ENCODE measurements around the gene E4F1.

E4F1 gene

GRCh38 chr16:2271848-2272461 is 48.6 kb downstream of the E4F1 start:
- H3K36me3 ChIP-seq (ENCODE audit: control insufficient read depth in 1 of 2, insufficient read depth in 2 of 2, low read depth in 1 of 2, low read length in 2 of 2), result peaks cover 0 to 27% of the 10 kb centered on the region in 2 experiments
- H3K14ac ChIP-seq (ENCODE audit: low read length in 2 of 2), result no peak overlapping the region
- no peak overlapping the region for H2BK5ac ChIP-seq (ENCODE audit: low read depth, low read length, poor library complexity, severe bottlenecking)
- H3K4ac ChIP-seq (ENCODE audit: low read depth in 1 of 2, low read length in 2 of 2), result no peak overlapping the region
- H3K18ac ChIP-seq (ENCODE audit: low read depth in 1 of 2, low read length in 2 of 2), result no peak overlapping the region
- no peak overlapping the region for H2BK12ac ChIP-seq (ENCODE audit: low read length in 2 of 2)
- no peak overlapping the region for H2AK5ac ChIP-seq (ENCODE audit: low read length, severe bottlenecking)
- H3K27me3 ChIP-seq (ENCODE audit: control insufficient read depth in 1 of 2, insufficient read depth in 1 of 2, low read length in 2 of 2), result peaks cover 11 to 15% of the 10 kb centered on the region in 2 experiments
- no peak for DNase-seq
- no peak overlapping the region for H3K4me2 ChIP-seq (ENCODE audit: low read length, poor library complexity, severe bottlenecking)
- 97% methylated on average over 14 of the region's 14 CpGs for WGBS
- no peak overlapping the region for H2BK120ac ChIP-seq (ENCODE audit: low read depth, low read length)
- no peak overlapping the region for H4K8ac ChIP-seq (ENCODE audit: low read length)
- no peaks in the 10 kb centered on the region for H3K9me3 ChIP-seq (ENCODE audit: control insufficient read depth, low read length)
- H3K4me1 ChIP-seq (ENCODE audit: control insufficient read depth, insufficient read depth, low read depth, low read length), result peaks cover 20% of the 10 kb centered on the region
- no peak overlapping the region for H3K27ac ChIP-seq (ENCODE audit: low read length, poor library complexity, severe bottlenecking)
- H3K9ac ChIP-seq (ENCODE audit: low read length), result no peak overlapping the region
- H3K4me3 ChIP-seq (ENCODE audit: insufficient read depth in 1 of 2, low read depth in 1 of 2, low read length in 2 of 2), result peak overlapping the region in 1 of 2 experiments; percentile 16
- H3K23ac ChIP-seq (ENCODE audit: low read length in 2 of 2), result no peak overlapping the region
- H2BK15ac ChIP-seq (ENCODE audit: low read depth, poor library complexity, severe bottlenecking), result no peak overlapping the region
- peaks cover 33% of the 10 kb centered on the region for H3K79me1 ChIP-seq (replicated peaks; ENCODE audit: low read length, poor library complexity, severe bottlenecking)
- H4K91ac ChIP-seq (ENCODE audit: low read length), result no peak overlapping the region
- H2AFZ ChIP-seq (ENCODE audit: low read depth, low read length), result no peak overlapping the region

- Histone ChIP-seq H3K18ac (ENCODE audit: low read depth in 1 of 2, low read length in 2 of 2) (no peak overlapping the region), H3K4me2 (ENCODE audit: low read length, poor library complexity, severe bottlenecking) (no peak overlapping the region), H3K36me3 (ENCODE audit: control insufficient read depth in 1 of 2, insufficient read depth in 2 of 2, low read depth in 1 of 2, low read length in 2 of 2) (peaks cover 0 to 27% of the 10 kb centered on the region in 2 experiments), H2BK12ac (ENCODE audit: low read length in 2 of 2) (no peak overlapping the region), H2AK5ac (ENCODE audit: low read length, severe bottlenecking) (no peak overlapping the region), H3K9me3 (ENCODE audit: control insufficient read depth, low read length) (no peaks in the 10 kb centered on the region), H4K91ac (ENCODE audit: low read length) (no peak overlapping the region), H3K14ac (ENCODE audit: low read length in 2 of 2) (no peak overlapping the region), H2BK5ac (ENCODE audit: low read depth, low read length, poor library complexity, severe bottlenecking) (no peak overlapping the region), H2AFZ (ENCODE audit: low read depth, low read length) (no peak overlapping the region), H3K4me1 (ENCODE audit: control insufficient read depth, insufficient read depth, low read depth, low read length) (peaks cover 20% of the 10 kb centered on the region), H3K27me3 (ENCODE audit: control insufficient read depth in 1 of 2, insufficient read depth in 1 of 2, low read length in 2 of 2) (peaks cover 19 to 26% of the 10 kb centered on the region in 2 experiments), H3K9ac (ENCODE audit: low read length) (no peak overlapping the region), H3K4ac (ENCODE audit: low read depth in 1 of 2, low read length in 2 of 2) (no peak overlapping the region), H4K8ac (ENCODE audit: low read length) (no peak overlapping the region), H2BK15ac (ENCODE audit: low read depth, poor library complexity, severe bottlenecking) (no peak overlapping the region), H3K27ac (ENCODE audit: low read length, poor library complexity, severe bottlenecking) (no peak overlapping the region), H3K4me3 (ENCODE audit: insufficient read depth in 1 of 2, low read depth in 1 of 2, low read length in 2 of 2) (no peak overlapping the region), H3K79me1 (replicated peaks; ENCODE audit: low read length, poor library complexity, severe bottlenecking) (peaks cover 33% of the 10 kb centered on the region), H2BK120ac (ENCODE audit: low read depth, low read length) (no peak overlapping the region), H3K23ac (ENCODE audit: low read length in 2 of 2) (no peak overlapping the region)
- 96% methylated on average over 16 of the region's 16 CpGs for WGBS
- DNase-seq, result no peak
These were observed 50.1 kb downstream of the E4F1 start for GRCh38 chr16:2273484-2273883.

DNA sequence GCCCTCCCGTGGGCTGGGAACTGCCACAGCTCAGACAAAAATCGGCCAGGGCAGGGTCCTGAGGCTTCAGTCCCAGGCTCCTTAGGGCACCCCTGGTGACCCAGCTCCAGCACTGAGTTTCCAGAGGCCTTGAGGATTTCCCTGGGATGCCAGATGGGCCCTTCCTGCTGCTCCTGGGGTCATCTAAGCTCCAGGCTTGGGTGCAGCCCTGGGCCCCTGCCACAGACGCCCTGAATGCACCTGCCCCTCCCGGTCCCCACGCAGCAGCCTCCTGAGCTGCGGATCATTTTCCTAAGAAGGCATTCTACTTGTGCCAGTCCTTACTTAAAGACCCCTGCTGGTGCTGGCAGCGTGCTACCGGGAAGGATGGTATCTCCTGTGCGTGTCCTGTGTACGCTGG is 50.5 kb downstream of the E4F1 start:
- no peak overlapping the region for H3K4me3 ChIP-seq (ENCODE audit: insufficient read depth in 1 of 2, low read depth in 1 of 2, low read length in 2 of 2)
- no peak overlapping the region for H4K91ac ChIP-seq (ENCODE audit: low read length)
- no peak overlapping the region for H3K23ac ChIP-seq (ENCODE audit: low read length in 2 of 2)
- H4K8ac ChIP-seq (ENCODE audit: low read length), result no peak overlapping the region
- no peaks in the 10 kb centered on the region for H3K9me3 ChIP-seq (ENCODE audit: control insufficient read depth, low read length)
- H3K79me1 ChIP-seq (replicated peaks; ENCODE audit: low read length, poor library complexity, severe bottlenecking), result peaks cover 33% of the 10 kb centered on the region
- no peak overlapping the region for H2BK5ac ChIP-seq (ENCODE audit: low read depth, low read length, poor library complexity, severe bottlenecking)
- no peak overlapping the region for H3K18ac ChIP-seq (ENCODE audit: low read depth in 1 of 2, low read length in 2 of 2)
- H3K36me3 ChIP-seq (ENCODE audit: control insufficient read depth in 1 of 2, insufficient read depth in 2 of 2, low read depth in 1 of 2, low read length in 2 of 2), result peaks cover 0 to 27% of the 10 kb centered on the region in 2 experiments
- H2AFZ ChIP-seq (ENCODE audit: low read depth, low read length), result no peak overlapping the region
- no peak overlapping the region for H3K4ac ChIP-seq (ENCODE audit: low read depth in 1 of 2, low read length in 2 of 2)
- H3K27me3 ChIP-seq (ENCODE audit: control insufficient read depth in 1 of 2, insufficient read depth in 1 of 2, low read length in 2 of 2), result peaks cover 19 to 31% of the 10 kb centered on the region in 2 experiments
- H2BK15ac ChIP-seq (ENCODE audit: low read depth, poor library complexity, severe bottlenecking), result no peak overlapping the region
- H3K4me1 ChIP-seq (ENCODE audit: control insufficient read depth, insufficient read depth, low read depth, low read length), result peaks cover 20% of the 10 kb centered on the region
- H3K27ac ChIP-seq (ENCODE audit: low read length, poor library complexity, severe bottlenecking), result no peak overlapping the region
- H3K4me2 ChIP-seq (ENCODE audit: low read length, poor library complexity, severe bottlenecking), result no peak overlapping the region
- no peak for DNase-seq
- 83% methylated on average over 10 of the region's 10 CpGs for WGBS
- H3K9ac ChIP-seq (ENCODE audit: low read length), result no peak overlapping the region
- no peak overlapping the region for H2BK120ac ChIP-seq (ENCODE audit: low read depth, low read length)
- no peak overlapping the region for H2AK5ac ChIP-seq (ENCODE audit: low read length, severe bottlenecking)
- H3K14ac ChIP-seq (ENCODE audit: low read length in 2 of 2), result no peak overlapping the region
- H2BK12ac ChIP-seq (ENCODE audit: low read length in 2 of 2), result no peak overlapping the region

DNA sequence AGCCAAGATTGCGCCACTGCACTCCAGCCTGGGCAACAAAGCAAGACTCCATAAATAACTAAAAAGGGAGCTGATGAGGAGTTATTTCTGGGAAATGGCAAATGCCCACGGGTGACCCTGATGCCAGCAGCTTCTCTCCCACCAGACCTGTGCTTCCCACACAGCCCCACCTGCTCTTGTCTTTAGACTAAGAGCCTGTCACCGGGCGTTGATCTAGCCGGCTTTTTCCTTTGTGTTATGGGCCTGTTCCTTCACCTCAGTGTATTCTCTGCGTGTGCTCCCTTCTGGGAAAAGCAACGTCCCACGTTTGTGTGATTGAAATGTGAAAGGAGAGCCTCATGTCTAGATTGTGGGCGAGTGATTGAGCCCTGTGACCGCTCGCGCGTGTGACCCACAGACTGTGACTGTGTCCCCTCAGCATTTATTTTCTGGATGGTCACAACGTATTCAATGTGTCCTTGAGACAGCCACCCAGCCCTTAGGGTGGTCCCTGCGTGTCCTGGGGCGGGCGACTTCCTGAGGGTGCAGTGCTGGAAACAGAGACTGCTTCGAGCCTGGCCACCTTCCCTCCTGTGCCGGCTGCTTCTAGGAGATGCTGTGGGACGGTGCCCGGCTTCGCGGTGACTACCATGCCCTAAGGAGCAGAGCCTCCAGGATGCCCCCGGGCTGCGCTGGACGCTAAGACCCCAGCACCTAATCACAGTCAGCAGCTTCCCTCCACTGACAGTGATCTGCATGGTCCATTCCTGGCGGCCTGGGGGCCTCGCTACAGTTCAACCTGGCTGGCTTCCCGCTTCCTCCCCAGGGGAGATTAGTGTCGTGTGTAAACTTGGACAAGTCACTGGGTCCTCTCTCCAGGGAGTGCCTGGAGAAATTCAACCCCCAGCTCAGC is 52.3 kb downstream of the E4F1 start:
- Histone ChIP-seq H2BK5ac (ENCODE audit: low read depth, low read length, poor library complexity, severe bottlenecking) (no peak overlapping the region), H2BK12ac (ENCODE audit: low read length in 2 of 2) (no peak overlapping the region), H3K18ac (ENCODE audit: low read depth in 1 of 2, low read length in 2 of 2) (no peak overlapping the region), H3K4ac (ENCODE audit: low read depth in 1 of 2, low read length in 2 of 2) (no peak overlapping the region), H2AK5ac (ENCODE audit: low read length, severe bottlenecking) (no peak overlapping the region), H4K91ac (ENCODE audit: low read length) (no peak overlapping the region), H2AFZ (ENCODE audit: low read depth, low read length) (no peak overlapping the region), H3K36me3 (ENCODE audit: control insufficient read depth in 1 of 2, insufficient read depth in 2 of 2, low read depth in 1 of 2, low read length in 2 of 2) (peaks cover 0 to 27% of the 10 kb centered on the region in 2 experiments), H3K9ac (ENCODE audit: low read length) (no peak overlapping the region), H3K4me1 (ENCODE audit: control insufficient read depth, insufficient read depth, low read depth, low read length) (peaks cover 10% of the 10 kb centered on the region), H3K23ac (ENCODE audit: low read length in 2 of 2) (no peak overlapping the region), H4K8ac (ENCODE audit: low read length) (no peak overlapping the region), H3K4me3 (ENCODE audit: insufficient read depth in 1 of 2, low read depth in 1 of 2, low read length in 2 of 2) (no peak overlapping the region), H2BK120ac (ENCODE audit: low read depth, low read length) (no peak overlapping the region), H3K27me3 (ENCODE audit: control insufficient read depth in 1 of 2, insufficient read depth in 1 of 2, low read length in 2 of 2) (peaks cover 30 to 49% of the 10 kb centered on the region in 2 experiments), H2BK15ac (ENCODE audit: low read depth, poor library complexity, severe bottlenecking) (no peak overlapping the region), H3K4me2 (ENCODE audit: low read length, poor library complexity, severe bottlenecking) (no peak overlapping the region), H3K14ac (ENCODE audit: low read length in 2 of 2) (no peak overlapping the region), H3K79me1 (replicated peaks; ENCODE audit: low read length, poor library complexity, severe bottlenecking) (peaks cover 19% of the 10 kb centered on the region), H3K27ac (ENCODE audit: low read length, poor library complexity, severe bottlenecking) (no peak overlapping the region), H3K9me3 (ENCODE audit: control insufficient read depth, low read length) (no peaks in the 10 kb centered on the region)
- DNase-seq, result no peak
- WGBS, result 86% methylated on average over 29 of the region's 30 CpGs
